RWPE2 (cell line): ENCODE data around the gene CA6.

ENCODE experiments used
- ATAC-seq: fragments of 200-7000 bp; cut with Tn5 transposase; 3 replicates; pipeline ENCODE4 v1.9.1; 2021; ENCODE audit warnings: low read depth
- DNase-seq: peaks from one replicate; pipeline ENCODE4 v3.0.0-alpha.2; 2020; ENCODE audit warnings: low spot score
- H3K27ac ChIP-seq: fragments of 450-650 bp; 2 replicates; pipeline ENCODE4 v1.5.1; 2017; ENCODE audit warnings: mild to moderate bottlenecking; ENCODE audit not compliant: poor library complexity, severe bottlenecking
- H3K27me3 ChIP-seq: fragments of 250-450 bp; sonication (Bioruptor Pico); 2 replicates; pipeline ENCODE4 v1.5.1; 2021; ENCODE audit warnings: mild to moderate bottlenecking, moderate library complexity; ENCODE audit not compliant: insufficient read depth, poor library complexity, severe bottlenecking
- H3K36me3 ChIP-seq: fragments of 250-450 bp; sonication (Bioruptor Pico); 2 replicates; pipeline ENCODE4 v1.5.1; 2020; ENCODE audit warnings: low read depth, mild to moderate bottlenecking, moderate library complexity
- H3K4me1 ChIP-seq: fragments of 250-450 bp; sonication (Bioruptor Pico); 2 replicates; pipeline ENCODE4 v1.5.1; 2021; ENCODE audit warnings: mild to moderate bottlenecking, moderate library complexity; ENCODE audit not compliant: insufficient read depth, poor library complexity, severe bottlenecking
- H3K4me3 ChIP-seq: fragments of 250-450 bp; sonication (Bioruptor Pico); 2 replicates; pipeline ENCODE4 v1.5.1; 2021; ENCODE audit warnings: mild to moderate bottlenecking, moderate library complexity; ENCODE audit not compliant: severe bottlenecking
- H3K9me3 ChIP-seq: fragments of 250-450 bp; sonication (Bioruptor Pico); 2 replicates; pipeline ENCODE4 v1.5.1; 2021; ENCODE audit warnings: mild to moderate bottlenecking, moderate library complexity; ENCODE audit not compliant: severe bottlenecking
- TF ChIP-seq, protein P1 (sequence below): fragments of 450-650 bp; IDR thresholded peaks from one replicate; pipeline ENCODE4 v1.5.1; 2017; ENCODE audit warnings: mild to moderate bottlenecking, moderate library complexity; ENCODE audit not compliant: poor library complexity, severe bottlenecking

CA6 gene

DNA sequence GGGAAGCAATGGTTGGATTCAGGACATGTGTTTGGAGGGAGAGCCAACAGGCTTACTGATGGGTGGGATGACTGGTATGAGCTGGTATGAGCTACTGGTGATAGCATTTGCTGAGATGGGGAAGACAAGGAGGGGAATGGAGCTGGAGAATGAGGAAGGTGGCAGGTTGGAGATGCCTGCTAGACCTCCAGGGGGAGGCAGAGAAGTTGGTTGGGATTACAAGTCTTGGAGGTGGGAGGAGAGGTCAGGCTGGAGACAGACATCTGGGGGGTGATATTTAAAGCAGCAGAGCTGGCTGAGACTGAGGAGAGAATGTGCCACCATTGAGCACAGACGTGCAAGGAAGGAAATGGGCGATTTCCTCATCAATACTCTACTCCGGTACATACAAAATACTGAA lies 35.3 kb upstream of the CA6 start:
- H3K4me3 ChIP-seq, result no peak overlapping the region
- H3K9me3 ChIP-seq, result peaks cover 2% of the 10 kb centered on the region
- no peaks in the 10 kb centered on the region for H3K27me3 ChIP-seq
- H3K36me3 ChIP-seq, result no peaks in the 10 kb centered on the region
- ATAC-seq, result no peak
- TF ChIP-seq, protein P1, sequence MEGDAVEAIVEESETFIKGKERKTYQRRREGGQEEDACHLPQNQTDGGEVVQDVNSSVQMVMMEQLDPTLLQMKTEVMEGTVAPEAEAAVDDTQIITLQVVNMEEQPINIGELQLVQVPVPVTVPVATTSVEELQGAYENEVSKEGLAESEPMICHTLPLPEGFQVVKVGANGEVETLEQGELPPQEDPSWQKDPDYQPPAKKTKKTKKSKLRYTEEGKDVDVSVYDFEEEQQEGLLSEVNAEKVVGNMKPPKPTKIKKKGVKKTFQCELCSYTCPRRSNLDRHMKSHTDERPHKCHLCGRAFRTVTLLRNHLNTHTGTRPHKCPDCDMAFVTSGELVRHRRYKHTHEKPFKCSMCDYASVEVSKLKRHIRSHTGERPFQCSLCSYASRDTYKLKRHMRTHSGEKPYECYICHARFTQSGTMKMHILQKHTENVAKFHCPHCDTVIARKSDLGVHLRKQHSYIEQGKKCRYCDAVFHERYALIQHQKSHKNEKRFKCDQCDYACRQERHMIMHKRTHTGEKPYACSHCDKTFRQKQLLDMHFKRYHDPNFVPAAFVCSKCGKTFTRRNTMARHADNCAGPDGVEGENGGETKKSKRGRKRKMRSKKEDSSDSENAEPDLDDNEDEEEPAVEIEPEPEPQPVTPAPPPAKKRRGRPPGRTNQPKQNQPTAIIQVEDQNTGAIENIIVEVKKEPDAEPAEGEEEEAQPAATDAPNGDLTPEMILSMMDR, result no peak
- peaks cover 24% of the 10 kb centered on the region for H3K4me1 ChIP-seq
- H3K27ac ChIP-seq, result no peak overlapping the region
- no peak for DNase-seq

DNA sequence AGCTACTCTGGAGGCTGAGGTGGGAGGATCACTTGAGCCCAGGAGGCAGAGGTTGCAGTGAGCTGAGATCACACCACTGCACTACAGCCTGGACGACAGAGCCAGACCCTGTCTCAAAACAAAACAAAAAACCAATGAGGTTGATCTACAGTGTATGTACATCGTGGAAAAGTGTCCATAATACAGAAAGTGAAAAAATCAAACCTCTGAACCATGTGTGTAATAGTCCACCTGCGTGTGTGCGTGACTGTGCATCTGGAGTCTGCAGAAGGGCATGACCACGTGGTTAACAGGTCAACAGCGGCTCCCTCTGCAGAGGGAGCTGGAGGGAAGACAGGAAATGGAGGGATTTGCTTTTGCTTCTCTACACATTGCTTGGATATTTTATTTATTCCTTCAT lies 34.8 kb upstream of the CA6 start:
- peaks cover 2% of the 10 kb centered on the region for H3K9me3 ChIP-seq
- no peaks in the 10 kb centered on the region for H3K27me3 ChIP-seq
- no peaks in the 10 kb centered on the region for H3K36me3 ChIP-seq
- DNase-seq, result no peak
- TF ChIP-seq, protein P1, result no peak
- no peak overlapping the region for H3K4me3 ChIP-seq
- peaks cover 18% of the 10 kb centered on the region for H3K4me1 ChIP-seq
- H3K27ac ChIP-seq, result peak overlapping the region; percentile 59
- peak; percentile 28; the same call in 1 of the 3 replicates for ATAC-seq

DNA sequence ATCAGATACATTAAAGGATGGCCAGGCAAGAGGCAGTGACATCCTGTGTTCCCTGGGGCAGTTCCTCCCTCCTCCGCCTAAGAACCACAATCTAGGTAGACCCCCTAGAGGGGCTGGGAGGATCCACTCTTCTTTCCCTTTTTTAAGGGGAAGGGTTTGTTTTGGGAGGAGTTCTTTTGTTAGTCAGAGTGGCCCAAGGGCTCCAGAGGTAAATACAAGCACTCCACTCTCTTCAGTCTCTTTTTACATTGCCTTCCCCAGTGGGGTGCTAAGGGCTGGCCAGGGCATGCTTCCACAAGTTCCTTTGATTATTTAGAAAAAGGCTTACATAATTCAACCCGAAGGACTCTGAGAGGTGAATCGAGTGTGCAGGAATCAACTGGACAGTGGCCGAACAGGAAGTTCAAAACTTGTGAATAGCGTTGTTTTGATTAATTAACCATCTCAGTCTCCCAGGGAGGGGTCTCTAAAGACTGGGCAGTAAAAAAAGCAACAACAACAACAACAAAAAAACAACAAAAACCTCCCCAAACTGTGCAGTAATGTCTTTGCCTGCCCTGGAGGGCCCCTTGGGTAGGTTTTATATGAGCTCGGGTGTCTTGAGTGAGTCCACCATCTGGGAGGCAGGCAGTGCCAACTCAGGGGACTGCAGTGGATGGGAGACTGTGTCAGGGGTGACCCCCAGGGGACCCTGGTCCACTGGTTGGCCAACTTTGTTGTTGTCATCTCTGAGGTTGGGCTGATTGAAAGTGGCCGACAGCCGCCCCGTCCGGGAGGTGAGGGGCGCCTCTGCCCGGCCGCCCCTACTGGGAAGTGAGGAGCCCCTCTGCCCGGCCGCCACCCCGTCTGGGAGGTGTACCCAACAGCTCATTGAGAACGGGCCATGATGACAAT lies 34.0 kb upstream of the CA6 start:
- H3K36me3 ChIP-seq, result no peaks in the 10 kb centered on the region
- H3K27me3 ChIP-seq, result no peaks in the 10 kb centered on the region
- DNase-seq (no peak), ATAC-seq (peak; percentile 88)
- TF ChIP-seq, protein P1, result no peak
- H3K4me1 ChIP-seq, result peaks cover 16% of the 10 kb centered on the region
- peaks cover 2% of the 10 kb centered on the region for H3K9me3 ChIP-seq
- H3K27ac ChIP-seq, result peak overlapping the region; percentile 59
- H3K4me3 ChIP-seq, result no peak overlapping the region

DNA sequence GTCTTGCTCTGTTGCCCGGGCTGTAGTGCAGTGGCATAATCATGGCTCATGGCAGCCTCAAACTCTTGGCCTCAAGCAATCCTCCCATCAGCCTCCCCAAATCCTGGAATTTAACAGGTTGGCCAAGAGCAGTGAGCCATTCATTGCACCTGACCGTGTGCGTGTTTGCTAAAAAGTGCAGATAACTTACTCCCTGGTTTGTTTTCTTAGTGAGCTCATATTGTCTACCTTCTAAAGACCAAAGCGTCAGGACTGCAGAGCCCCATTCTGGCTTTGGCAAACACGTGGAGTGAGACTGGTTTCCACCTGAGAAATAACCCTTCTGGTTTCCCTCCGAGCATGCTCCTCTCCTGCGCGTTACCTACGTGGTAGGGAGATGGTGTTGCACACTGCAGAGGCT lies 32.2 kb upstream of the CA6 start:
- peaks cover 13% of the 10 kb centered on the region for H3K4me1 ChIP-seq
- H3K36me3 ChIP-seq, result no peaks in the 10 kb centered on the region
- DNase-seq (no peak), ATAC-seq (no peak)
- TF ChIP-seq, protein P1, result no peak
- H3K27me3 ChIP-seq, result no peaks in the 10 kb centered on the region
- no peak overlapping the region for H3K4me3 ChIP-seq
- no peak overlapping the region for H3K27ac ChIP-seq
- H3K9me3 ChIP-seq, result peaks cover 2% of the 10 kb centered on the region

DNA sequence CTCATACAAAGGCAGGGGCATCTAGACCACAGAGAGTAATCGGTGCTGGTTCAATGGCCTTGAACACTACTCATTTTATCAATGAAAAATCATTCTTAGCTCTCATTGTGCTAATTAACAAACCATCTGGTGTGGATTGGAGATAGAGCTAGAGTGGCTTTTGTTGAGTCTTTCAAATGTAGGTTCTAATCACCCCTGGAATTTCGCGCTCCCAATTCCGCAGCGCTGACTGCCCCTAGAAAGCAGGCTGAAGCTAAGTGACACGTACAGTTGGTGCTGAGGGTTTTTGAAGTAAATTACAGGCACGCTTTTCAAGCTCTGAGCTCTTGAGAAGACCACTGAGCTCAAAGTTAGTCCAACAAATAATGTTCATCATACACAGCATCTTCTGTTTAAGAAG lies 31.2 kb upstream of the CA6 start:
- no peaks in the 10 kb centered on the region for H3K36me3 ChIP-seq
- H3K4me1 ChIP-seq, result peaks cover 13% of the 10 kb centered on the region
- ATAC-seq (no peak), DNase-seq (no peak)
- H3K4me3 ChIP-seq, result no peak overlapping the region
- TF ChIP-seq, protein P1, result no peak
- no peak overlapping the region for H3K27ac ChIP-seq
- no peaks in the 10 kb centered on the region for H3K27me3 ChIP-seq
- peaks cover 2% of the 10 kb centered on the region for H3K9me3 ChIP-seq
